Measurements from ENCODE around the gene SPACA4. TPM values are rescaled to one million over a fixed set of nuclear protein-coding genes. Genes with fewer than 3 reads are reported as not detected.

SPACA4 gene
- total and polyA plus RNA-seq, 9 of the 15 experiments (the other 6 are each of a cell fraction or from before 2014, with no cell fraction given) = not detected

GRCh38 chr19:48637449-48637947, 31.0 kb downstream of the SPACA4 start (continued):
- TF ChIP-seq CTCFL (IDR thresholded peaks at IDR 0.05; ENCODE audit: borderline replicate concordance, insufficient read depth, low read depth, low read length, poor library complexity, severe bottlenecking) (peak; percentile 86), SMAD3 (CRISPR knock-in tag; conservative IDR thresholded peaks at IDR 0.05) (no peak), ZBTB7A (IDR thresholded peaks at IDR 0.05; ENCODE audit: borderline replicate concordance, control insufficient read depth, low read depth, low read length) (no peak; the same call in none of the 2 replicates), RBFOX2 (IDR thresholded peaks at IDR 0.05; ENCODE audit: low read depth, low read length) (peak; percentile 65), PREB (CRISPR knock-in tag; IDR thresholded peaks at IDR 0.05) (no peak), BCL6 (CRISPR knock-in tag; IDR thresholded peaks at IDR 0.05) (no peak), ZNF431 (CRISPR knock-in tag; IDR thresholded peaks at IDR 0.05) (peak; percentile 97), KDM4B (IDR thresholded peaks at IDR 0.05; ENCODE audit: borderline replicate concordance in 2 of 2, low read depth in 1 of 2) (peak in 1 of 2 experiments; percentile 29; a peak in 1 of 4 replicates), NR4A1 (CRISPR knock-in tag; IDR thresholded peaks at IDR 0.05) (no peak), NR4A1 (tag; IDR thresholded peaks at IDR 0.05) (no peak), MTF1 (CRISPR knock-in tag; IDR thresholded peaks at IDR 0.05; ENCODE audit: borderline replicate concordance) (no peak), HMBOX1 (IDR thresholded peaks at IDR 0.05) (no peak), ZC3H4 (CRISPR knock-in tag; IDR thresholded peaks at IDR 0.05; ENCODE audit: borderline replicate concordance) (no peak), ETV6 (IDR thresholded peaks at IDR 0.05; ENCODE audit: borderline replicate concordance in 1 of 2, low read depth in 2 of 2, low read length in 1 of 2) (0 out of 4 replicates have a peak, but pooled peaks of 1 of the 2 experiments have one; percentile 16), ETV6 (CRISPR knock-in tag; IDR thresholded peaks at IDR 0.05; ENCODE audit: borderline replicate concordance) (peak; percentile 98; the same call in 1 of the 2 replicates), POLR2B (IDR thresholded peaks at IDR 0.05; ENCODE audit: low read depth, partially characterized antibody) (no peak), RREB1 (CRISPR knock-in tag; IDR thresholded peaks at IDR 0.05) (no peak), BRD9 (IDR thresholded peaks at IDR 0.05; ENCODE audit: low read depth, partially characterized antibody) (peak; percentile 43)
